BE2C (cell line): ENCODE results near the gene POFUT2.
A peak's percentile ranks its signal among the peaks of the same experiment; 100 is the strongest.
"Not testable (repeated sequence)": the region's sequence is repeated elsewhere in the genome, so short reads cannot be mapped to it uniquely, and the experiment has no call there.

ENCODE experiments used
- DNase-seq: peaks from one replicate; pipeline ENCODE4 v3.0.0-alpha.2; 2020
- H3K27me3 ChIP-seq: fragments of 250-450 bp; sonication (Bioruptor Pico); 2 replicates; pipeline ENCODE4 v1.5.1; 2020; ENCODE audit warnings: mild to moderate bottlenecking
- H3K36me3 ChIP-seq: fragments of 250-450 bp; sonication (Bioruptor Pico); 2 replicates; pipeline ENCODE4 v1.5.1; 2020; ENCODE audit warnings: mild to moderate bottlenecking
- H3K4me1 ChIP-seq: fragments of 250-450 bp; sonication (Bioruptor Pico); 2 replicates; pipeline ENCODE4 v1.5.1; 2020
- H3K4me3 ChIP-seq: 2 replicates; pipeline ENCODE4 v1.5.1; 2011; ENCODE audit warnings: low read depth, low read length
- H3K9me3 ChIP-seq: fragments of 250-450 bp; sonication (Bioruptor Pico); 2 replicates; pipeline ENCODE4 v1.5.1; 2020
- TF ChIP-seq, protein P1 (sequence below): IDR thresholded peaks from 2 replicates; pipeline ENCODE4 v1.5.1; 2012; ENCODE audit warnings: mild to moderate bottlenecking, low read depth, low read length

Gene POFUT2

DNA sequence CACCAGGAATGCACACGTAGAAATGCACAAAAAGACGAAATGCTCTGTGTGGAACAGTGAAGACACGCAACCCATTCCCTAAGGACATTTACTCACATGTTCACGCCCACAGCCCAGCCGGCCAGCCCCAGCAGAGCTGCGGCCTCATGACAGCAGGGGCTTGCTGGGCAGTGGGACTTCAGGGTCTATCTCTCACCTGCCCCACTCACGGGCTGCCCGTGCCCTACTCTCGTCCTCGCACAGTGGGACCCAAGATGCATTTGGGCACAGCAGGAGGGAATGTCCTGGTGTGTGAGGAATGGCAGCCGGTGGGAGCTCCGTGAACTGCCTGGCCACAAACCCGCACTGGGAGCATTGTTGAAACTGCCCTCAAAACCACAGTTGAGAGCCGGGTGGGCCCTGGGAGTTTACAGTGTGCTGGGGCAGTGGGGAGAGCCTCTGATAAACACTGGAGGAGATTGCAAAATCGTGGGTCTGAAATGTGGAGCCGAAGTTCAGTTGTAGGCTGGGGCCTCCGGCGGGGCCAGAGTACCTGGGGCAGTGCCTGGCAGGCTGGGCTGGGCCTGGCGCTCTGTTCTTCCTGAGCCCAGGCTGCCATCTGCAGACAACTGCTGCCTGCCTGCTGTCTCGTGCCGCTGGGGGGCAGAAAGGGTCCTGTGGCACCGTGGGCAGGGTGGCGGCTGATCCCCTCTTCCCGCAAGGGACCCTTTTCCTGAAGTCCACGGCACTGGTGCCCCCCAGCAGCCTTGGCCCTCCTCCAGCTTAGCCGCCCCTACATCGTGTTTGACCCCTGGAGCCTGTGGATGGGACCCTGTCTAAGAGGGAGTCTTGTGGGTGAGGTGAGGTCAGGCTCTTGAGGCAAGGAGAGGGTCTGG is 20.7 kb upstream of the POFUT2 start:
- no peaks in the 10 kb centered on the region for H3K27me3 ChIP-seq
- no peaks in the 10 kb centered on the region for H3K9me3 ChIP-seq
- no peaks in the 10 kb centered on the region for H3K36me3 ChIP-seq
- no peaks in the 10 kb centered on the region for H3K4me1 ChIP-seq
- H3K4me3 ChIP-seq, result no peak overlapping the region
- TF ChIP-seq, protein P1, sequence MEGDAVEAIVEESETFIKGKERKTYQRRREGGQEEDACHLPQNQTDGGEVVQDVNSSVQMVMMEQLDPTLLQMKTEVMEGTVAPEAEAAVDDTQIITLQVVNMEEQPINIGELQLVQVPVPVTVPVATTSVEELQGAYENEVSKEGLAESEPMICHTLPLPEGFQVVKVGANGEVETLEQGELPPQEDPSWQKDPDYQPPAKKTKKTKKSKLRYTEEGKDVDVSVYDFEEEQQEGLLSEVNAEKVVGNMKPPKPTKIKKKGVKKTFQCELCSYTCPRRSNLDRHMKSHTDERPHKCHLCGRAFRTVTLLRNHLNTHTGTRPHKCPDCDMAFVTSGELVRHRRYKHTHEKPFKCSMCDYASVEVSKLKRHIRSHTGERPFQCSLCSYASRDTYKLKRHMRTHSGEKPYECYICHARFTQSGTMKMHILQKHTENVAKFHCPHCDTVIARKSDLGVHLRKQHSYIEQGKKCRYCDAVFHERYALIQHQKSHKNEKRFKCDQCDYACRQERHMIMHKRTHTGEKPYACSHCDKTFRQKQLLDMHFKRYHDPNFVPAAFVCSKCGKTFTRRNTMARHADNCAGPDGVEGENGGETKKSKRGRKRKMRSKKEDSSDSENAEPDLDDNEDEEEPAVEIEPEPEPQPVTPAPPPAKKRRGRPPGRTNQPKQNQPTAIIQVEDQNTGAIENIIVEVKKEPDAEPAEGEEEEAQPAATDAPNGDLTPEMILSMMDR, result no peak
- DNase-seq, result peak; percentile 12

DNA sequence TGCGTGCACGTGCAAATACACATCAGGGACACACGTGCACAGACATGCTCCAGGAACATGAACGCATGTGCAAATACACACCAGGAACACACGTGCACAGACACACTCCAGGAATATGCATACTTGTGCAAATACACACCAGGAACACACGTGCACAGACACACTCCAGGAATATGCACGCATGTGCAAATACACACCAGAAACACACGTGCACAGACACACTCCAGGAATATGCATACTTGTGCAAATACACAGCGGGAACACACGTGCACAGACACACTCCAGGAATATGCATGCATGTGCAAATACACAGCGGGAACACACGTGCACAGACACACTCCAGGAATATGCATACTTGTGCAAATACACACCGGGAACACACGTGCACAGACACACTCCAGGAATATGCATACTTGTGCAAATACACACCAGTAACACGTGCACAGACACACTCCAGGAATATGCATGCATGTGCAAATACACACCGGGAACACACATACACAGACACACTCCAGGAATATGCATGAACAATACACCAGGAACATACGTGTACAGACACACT is 20.0 kb upstream of the POFUT2 start:
- not testable (repeated sequence) for DNase-seq, H3K36me3 ChIP-seq, H3K9me3 ChIP-seq, H3K4me1 ChIP-seq, H3K27me3 ChIP-seq, H3K4me3 ChIP-seq

DNA sequence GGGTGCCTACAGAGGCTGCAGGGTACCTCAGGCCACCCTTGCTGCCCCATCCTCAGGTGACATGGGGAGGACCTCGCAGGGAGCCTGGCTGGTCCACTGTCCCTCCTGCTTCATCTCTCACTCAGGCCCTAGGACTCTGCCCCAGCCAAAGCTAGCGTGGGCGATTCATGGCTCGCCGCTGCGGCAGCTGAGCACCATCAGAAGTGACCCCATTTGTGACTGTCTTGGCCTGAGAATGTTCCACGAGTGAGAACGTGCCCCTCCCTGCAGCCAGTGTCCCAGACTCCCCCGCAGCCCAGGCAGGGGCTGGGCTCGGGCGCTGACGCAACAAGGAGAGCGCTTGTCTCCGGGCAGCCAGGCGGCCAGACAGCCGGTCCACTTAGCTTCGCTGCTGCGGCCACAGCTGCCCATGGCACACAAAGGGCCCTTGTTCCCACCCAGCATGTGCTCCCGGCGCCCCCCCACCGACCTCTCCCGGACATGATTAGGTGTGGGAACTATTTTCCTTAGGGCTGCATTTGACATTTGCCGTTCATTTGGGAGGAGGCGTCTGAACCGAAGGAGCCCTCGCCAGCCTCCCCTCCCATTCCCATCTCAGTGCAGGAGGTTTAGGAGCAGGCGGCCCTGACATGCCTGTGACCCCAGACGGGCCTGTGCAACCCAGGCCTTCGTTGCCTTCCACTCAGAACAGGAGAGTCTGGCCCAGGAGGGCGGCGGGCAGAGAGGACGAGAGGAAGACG is 19.3 kb upstream of the POFUT2 start:
- TF ChIP-seq, protein P1, result no peak
- Histone ChIP-seq H3K9me3 (no peaks in the 10 kb centered on the region), H3K36me3 (no peaks in the 10 kb centered on the region), H3K4me3 (no peak overlapping the region), H3K4me1 (no peaks in the 10 kb centered on the region), H3K27me3 (no peaks in the 10 kb centered on the region)
- peak; percentile 7 for DNase-seq

DNA sequence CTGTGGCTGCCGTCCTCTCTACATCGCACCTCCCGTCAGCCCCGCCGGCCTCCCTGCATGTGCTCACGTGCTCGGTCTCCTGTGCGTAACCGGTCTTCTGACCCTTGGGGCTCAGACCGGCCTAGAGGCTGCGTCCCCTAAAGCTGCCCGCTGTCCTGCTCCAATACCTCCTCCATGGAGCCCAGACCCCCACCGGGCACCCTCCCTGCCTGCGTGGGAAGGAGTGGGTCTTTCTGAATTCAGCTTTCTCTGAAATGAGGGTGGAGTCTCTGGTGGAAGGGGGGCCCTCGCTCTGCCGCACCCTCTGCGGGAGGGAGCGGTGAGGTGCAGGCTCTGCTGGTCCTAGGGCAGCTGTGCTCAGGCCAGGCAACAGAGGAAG is 18.7 kb upstream of the POFUT2 start:
- TF ChIP-seq, protein P1, result no peak
- Histone ChIP-seq H3K4me3 (no peak overlapping the region), H3K36me3 (no peaks in the 10 kb centered on the region), H3K4me1 (no peaks in the 10 kb centered on the region), H3K27me3 (no peaks in the 10 kb centered on the region), H3K9me3 (no peaks in the 10 kb centered on the region)
- peak; percentile 2 for DNase-seq

GRCh38 chr21:45305836-45306235 is 18.1 kb upstream of the POFUT2 start:
- Histone ChIP-seq H3K4me1 (no peaks in the 10 kb centered on the region), H3K27me3 (no peaks in the 10 kb centered on the region), H3K36me3 (no peaks in the 10 kb centered on the region), H3K4me3 (no peak overlapping the region), H3K9me3 (no peaks in the 10 kb centered on the region)
- peak; percentile 1 for DNase-seq
- TF ChIP-seq, protein P1, result no peak

DNA sequence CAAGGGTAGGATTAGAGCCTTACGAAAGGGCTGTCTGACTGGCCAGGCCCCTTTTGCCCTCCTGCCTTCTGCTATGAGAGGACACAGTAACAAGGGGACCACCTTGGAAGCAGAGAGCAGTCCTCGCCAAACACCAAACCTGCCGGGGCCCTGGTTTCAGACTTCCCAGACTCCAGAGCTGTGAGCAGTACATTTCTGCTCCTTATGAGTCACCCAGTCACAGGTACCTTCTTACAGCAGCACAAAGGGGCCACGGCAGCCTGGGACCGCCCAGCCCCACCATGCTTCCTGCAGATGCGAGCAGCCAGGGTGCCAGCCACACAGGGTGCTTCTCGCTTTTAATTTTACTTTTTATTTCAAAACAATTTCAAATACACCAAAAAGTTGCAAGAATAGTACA is 17.2 kb upstream of the POFUT2 start:
- no peaks in the 10 kb centered on the region for H3K9me3 ChIP-seq
- TF ChIP-seq, protein P1, result no peak

More for the DNA sequence above, 17.2 kb upstream of the POFUT2 start:
- no peaks in the 10 kb centered on the region for H3K4me1 ChIP-seq
- DNase-seq, result peak; percentile 5
- no peak overlapping the region for H3K4me3 ChIP-seq
- H3K27me3 ChIP-seq, result no peaks in the 10 kb centered on the region
- H3K36me3 ChIP-seq, result no peaks in the 10 kb centered on the region
